Stimulated activated CD8-positive, alpha-beta memory T cell treated with anti-CD3 and anti-CD28 coated beads, Interleukin-2, amount 100 ng/mL, for 1 hour (primary cell): ENCODE data around the gene HPS5.

Experiments used
- DNase-seq, 2 donors: peaks; one replicate each; pipeline ENCODE4 v3.0.0-alpha.2; 2020; ENCODE audit warnings: low read depth in 2 of 2

The HPS5 gene

GRCh38 chr11:18317551-18317950, 4.4 kb downstream of the HPS5 start:
- no peak for DNase-seq

GRCh38 chr11:18315893-18316292, 6.0 kb downstream of the HPS5 start:
- DNase-seq: no peak

- no peak for DNase-seq
Observed at GRCh38 chr11:18314784-18315523, 7.0 kb downstream of the HPS5 start.

GRCh38 chr11:18313965-18314763, 7.8 kb downstream of the HPS5 start:
- DNase-seq: no peak

GRCh38 chr11:18312663-18313420, 9.1 kb downstream of the HPS5 start:
- DNase-seq: no peak

- DNase-seq: no peak
Observed at GRCh38 chr11:18312012-18312411, 9.9 kb downstream of the HPS5 start.

- DNase-seq: no peak
Observed at GRCh38 chr11:18310800-18311340, 11.1 kb downstream of the HPS5 start.

GRCh38 chr11:18309691-18310090, 12.2 kb downstream of the HPS5 start:
- no peak for DNase-seq

GRCh38 chr11:18308242-18308641, 13.7 kb downstream of the HPS5 start:
- no peak for DNase-seq

- no peak for DNase-seq
Observed at GRCh38 chr11:18307461-18308139, 14.3 kb downstream of the HPS5 start.

- no peak for DNase-seq
Observed at GRCh38 chr11:18304745-18305144, 17.2 kb downstream of the HPS5 start.

GRCh38 chr11:18299721-18300120, 22.2 kb downstream of the HPS5 start:
- DNase-seq: no peak

GRCh38 chr11:18295316-18295715, 26.6 kb downstream of the HPS5 start:
- DNase-seq: no peak

GRCh38 chr11:18294862-18295261, 27.1 kb downstream of the HPS5 start:
- no peak for DNase-seq

GRCh38 chr11:18288911-18289310, 33.0 kb downstream of the HPS5 start:
- no peak for DNase-seq

GRCh38 chr11:18285841-18286240, 36.1 kb downstream of the HPS5 start:
- no peak for DNase-seq

GRCh38 chr11:18282626-18283025, 39.3 kb downstream of the HPS5 start:
- no peak for DNase-seq

- DNase-seq: no peak
Observed at GRCh38 chr11:18280438-18281045, 41.4 kb downstream of the HPS5 start.

GRCh38 chr11:18277565-18278271, 44.2 kb downstream of the HPS5 start:
- DNase-seq: no peak

GRCh38 chr11:18271206-18271605, 50.7 kb downstream of the HPS5 start:
- DNase-seq: no peak

- no peak for DNase-seq
Observed at GRCh38 chr11:18270102-18270501, 51.8 kb downstream of the HPS5 start.
